Gastroesophageal sphincter (tissue), 3 donors: ENCODE results near the gene C12orf57.

Experiments used
- CTCF ChIP-seq, 4 experiments: fragments of 200-600 bp in 2 of 4; fragments of 450-650 bp in 2 of 4; sonication (generic) in 1 of 4; IDR thresholded peaks; one replicate each; pipeline ENCODE4 v1.5.1; 2017 to 2019; ENCODE audit warnings: antibody characterized with exemption in 4 of 4, mild to moderate bottlenecking in 2 of 4, moderate library complexity in 2 of 4
- POLR2AphosphoS5 ChIP-seq: sonication (generic); formaldehyde crosslinking; IDR thresholded peaks from one replicate; pipeline ENCODE4 v1.6.1; 2017; ENCODE audit warnings: antibody characterized with exemption

- no peak for TF ChIP-seq CTCF (IDR thresholded peaks at IDR 0.05)
- no peak for TF ChIP-seq POLR2AphosphoS5
Observed at GRCh38 chr12:6963791-6964413, 20.1 kb downstream of the C12orf57 start.
